SK-N-SH treated with all-trans-retinoic acid at 6 μM for 48 hours (cell line): ENCODE results near the gene GARIN1A.

ENCODE experiments used
- CSDC2 ChIP-seq: fragments of 250-450 bp; sonication (Bioruptor Pico); IDR thresholded peaks from 2 replicates; pipeline ENCODE4 v1.5.0; 2020; ENCODE audit warnings: mild to moderate bottlenecking, moderate library complexity
- ISL1 ChIP-seq: fragments of 250-450 bp; sonication (Bioruptor Pico); IDR thresholded peaks from 2 replicates; pipeline ENCODE4 v2.1.2; 2022; ENCODE audit warnings: mild to moderate bottlenecking, moderate library complexity
- OSR1 ChIP-seq: fragments of 250-450 bp; sonication (Bioruptor Pico); IDR thresholded peaks from 2 replicates; pipeline ENCODE4 v1.8.0; 2022; ENCODE audit warnings: moderate library complexity, mild to moderate bottlenecking, inconsistent platforms
- TOX ChIP-seq: fragments of 250-450 bp; sonication (Bioruptor Pico); IDR thresholded peaks from 2 replicates; pipeline ENCODE4 v1.8.0; 2021; ENCODE audit warnings: mild to moderate bottlenecking, moderate library complexity, borderline replicate concordance
- ZC3H10 ChIP-seq: fragments of 250-450 bp; sonication (Bioruptor Pico); IDR thresholded peaks from 2 replicates; pipeline ENCODE4 v1.5.1; 2021; ENCODE audit warnings: mild to moderate bottlenecking, moderate library complexity
- ZFP3 ChIP-seq: fragments of 250-450 bp; sonication (Bioruptor Pico); IDR thresholded peaks from 2 replicates; pipeline ENCODE4 v1.5.0; 2020; ENCODE audit warnings: mild to moderate bottlenecking, moderate library complexity
- ZFP30 ChIP-seq: fragments of 450-650 bp; formaldehyde crosslinking; IDR thresholded peaks from 2 replicates; pipeline ENCODE4 v1.5.0; 2022; ENCODE audit warnings: mild to moderate bottlenecking, moderate library complexity
- TF ChIP-seq, protein P1 (sequence below): fragments of 250-450 bp; sonication (Bioruptor Pico); IDR thresholded peaks from 2 replicates; pipeline ENCODE4 v1.5.0; 2020; ENCODE audit warnings: mild to moderate bottlenecking, moderate library complexity
- TF ChIP-seq, protein P2 (sequence below): fragments of 250-450 bp; sonication (Bioruptor Pico); IDR thresholded peaks from 2 replicates; pipeline ENCODE4 v1.5.1; 2020; ENCODE audit warnings: low read depth, mild to moderate bottlenecking, moderate library complexity
- TF ChIP-seq, protein P3 (sequence below): fragments of 250-450 bp; sonication (Bioruptor Pico); IDR thresholded peaks from 2 replicates; pipeline ENCODE4 v1.8.0; 2020; ENCODE audit warnings: mild to moderate bottlenecking, moderate library complexity, borderline replicate concordance
- TF ChIP-seq, protein P4 (sequence below): fragments of 250-450 bp; sonication (Bioruptor Pico); IDR thresholded peaks from 2 replicates; pipeline ENCODE4 v1.8.0; 2021; ENCODE audit warnings: low read depth, mild to moderate bottlenecking, moderate library complexity, borderline replicate concordance

DNA sequence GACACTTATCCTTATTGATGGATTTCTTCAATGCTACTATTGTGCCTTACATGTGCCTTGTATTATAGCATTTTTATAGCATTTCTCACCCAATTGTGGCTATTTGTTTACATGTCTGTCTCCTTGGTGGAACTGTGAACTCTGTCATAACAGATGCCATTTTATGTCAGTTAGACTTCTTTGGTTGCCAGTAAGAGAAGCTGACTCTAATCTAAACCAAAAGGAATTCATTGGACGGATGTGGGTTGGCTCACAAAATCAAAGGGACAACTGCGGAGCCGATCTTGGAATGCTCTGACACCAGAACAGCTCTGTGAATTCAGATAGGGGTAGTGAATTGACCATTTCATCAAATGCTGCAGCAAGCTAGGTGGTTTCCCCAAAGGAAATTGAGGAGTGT lies 15.0 kb downstream of the GARIN1A start:
- no peak for TF ChIP-seq ZFP3 (CRISPR knock-in tag)
- no peak for TF ChIP-seq ISL1 (CRISPR knock-in tag)
- no peak for TF ChIP-seq OSR1 (CRISPR knock-in tag)
- TF ChIP-seq, protein P1, sequence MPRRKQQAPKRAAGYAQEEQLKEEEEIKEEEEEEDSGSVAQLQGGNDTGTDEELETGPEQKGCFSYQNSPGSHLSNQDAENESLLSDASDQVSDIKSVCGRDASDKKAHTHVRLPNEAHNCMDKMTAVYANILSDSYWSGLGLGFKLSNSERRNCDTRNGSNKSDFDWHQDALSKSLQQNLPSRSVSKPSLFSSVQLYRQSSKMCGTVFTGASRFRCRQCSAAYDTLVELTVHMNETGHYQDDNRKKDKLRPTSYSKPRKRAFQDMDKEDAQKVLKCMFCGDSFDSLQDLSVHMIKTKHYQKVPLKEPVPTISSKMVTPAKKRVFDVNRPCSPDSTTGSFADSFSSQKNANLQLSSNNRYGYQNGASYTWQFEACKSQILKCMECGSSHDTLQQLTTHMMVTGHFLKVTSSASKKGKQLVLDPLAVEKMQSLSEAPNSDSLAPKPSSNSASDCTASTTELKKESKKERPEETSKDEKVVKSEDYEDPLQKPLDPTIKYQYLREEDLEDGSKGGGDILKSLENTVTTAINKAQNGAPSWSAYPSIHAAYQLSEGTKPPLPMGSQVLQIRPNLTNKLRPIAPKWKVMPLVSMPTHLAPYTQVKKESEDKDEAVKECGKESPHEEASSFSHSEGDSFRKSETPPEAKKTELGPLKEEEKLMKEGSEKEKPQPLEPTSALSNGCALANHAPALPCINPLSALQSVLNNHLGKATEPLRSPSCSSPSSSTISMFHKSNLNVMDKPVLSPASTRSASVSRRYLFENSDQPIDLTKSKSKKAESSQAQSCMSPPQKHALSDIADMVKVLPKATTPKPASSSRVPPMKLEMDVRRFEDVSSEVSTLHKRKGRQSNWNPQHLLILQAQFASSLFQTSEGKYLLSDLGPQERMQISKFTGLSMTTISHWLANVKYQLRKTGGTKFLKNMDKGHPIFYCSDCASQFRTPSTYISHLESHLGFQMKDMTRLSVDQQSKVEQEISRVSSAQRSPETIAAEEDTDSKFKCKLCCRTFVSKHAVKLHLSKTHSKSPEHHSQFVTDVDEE, result no peak
- TF ChIP-seq, protein P2, sequence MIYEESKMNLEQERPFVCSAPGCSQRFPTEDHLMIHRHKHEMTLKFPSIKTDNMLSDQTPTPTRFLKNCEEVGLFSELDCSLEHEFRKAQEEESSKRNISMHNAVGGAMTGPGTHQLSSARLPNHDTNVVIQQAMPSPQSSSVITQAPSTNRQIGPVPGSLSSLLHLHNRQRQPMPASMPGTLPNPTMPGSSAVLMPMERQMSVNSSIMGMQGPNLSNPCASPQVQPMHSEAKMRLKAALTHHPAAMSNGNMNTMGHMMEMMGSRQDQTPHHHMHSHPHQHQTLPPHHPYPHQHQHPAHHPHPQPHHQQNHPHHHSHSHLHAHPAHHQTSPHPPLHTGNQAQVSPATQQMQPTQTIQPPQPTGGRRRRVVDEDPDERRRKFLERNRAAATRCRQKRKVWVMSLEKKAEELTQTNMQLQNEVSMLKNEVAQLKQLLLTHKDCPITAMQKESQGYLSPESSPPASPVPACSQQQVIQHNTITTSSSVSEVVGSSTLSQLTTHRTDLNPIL, result no peak
- TF ChIP-seq, protein P3, sequence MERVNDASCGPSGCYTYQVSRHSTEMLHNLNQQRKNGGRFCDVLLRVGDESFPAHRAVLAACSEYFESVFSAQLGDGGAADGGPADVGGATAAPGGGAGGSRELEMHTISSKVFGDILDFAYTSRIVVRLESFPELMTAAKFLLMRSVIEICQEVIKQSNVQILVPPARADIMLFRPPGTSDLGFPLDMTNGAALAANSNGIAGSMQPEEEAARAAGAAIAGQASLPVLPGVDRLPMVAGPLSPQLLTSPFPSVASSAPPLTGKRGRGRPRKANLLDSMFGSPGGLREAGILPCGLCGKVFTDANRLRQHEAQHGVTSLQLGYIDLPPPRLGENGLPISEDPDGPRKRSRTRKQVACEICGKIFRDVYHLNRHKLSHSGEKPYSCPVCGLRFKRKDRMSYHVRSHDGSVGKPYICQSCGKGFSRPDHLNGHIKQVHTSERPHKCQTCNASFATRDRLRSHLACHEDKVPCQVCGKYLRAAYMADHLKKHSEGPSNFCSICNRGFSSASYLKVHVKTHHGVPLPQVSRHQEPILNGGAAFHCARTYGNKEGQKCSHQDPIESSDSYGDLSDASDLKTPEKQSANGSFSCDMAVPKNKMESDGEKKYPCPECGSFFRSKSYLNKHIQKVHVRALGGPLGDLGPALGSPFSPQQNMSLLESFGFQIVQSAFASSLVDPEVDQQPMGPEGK, result no peak
- TF ChIP-seq TOX (CRISPR knock-in tag), result no peak
- no peak for TF ChIP-seq ZC3H10 (CRISPR knock-in tag)
- TF ChIP-seq CSDC2 (CRISPR knock-in tag), result no peak
- no peak for TF ChIP-seq ZFP30
- TF ChIP-seq, protein P4, sequence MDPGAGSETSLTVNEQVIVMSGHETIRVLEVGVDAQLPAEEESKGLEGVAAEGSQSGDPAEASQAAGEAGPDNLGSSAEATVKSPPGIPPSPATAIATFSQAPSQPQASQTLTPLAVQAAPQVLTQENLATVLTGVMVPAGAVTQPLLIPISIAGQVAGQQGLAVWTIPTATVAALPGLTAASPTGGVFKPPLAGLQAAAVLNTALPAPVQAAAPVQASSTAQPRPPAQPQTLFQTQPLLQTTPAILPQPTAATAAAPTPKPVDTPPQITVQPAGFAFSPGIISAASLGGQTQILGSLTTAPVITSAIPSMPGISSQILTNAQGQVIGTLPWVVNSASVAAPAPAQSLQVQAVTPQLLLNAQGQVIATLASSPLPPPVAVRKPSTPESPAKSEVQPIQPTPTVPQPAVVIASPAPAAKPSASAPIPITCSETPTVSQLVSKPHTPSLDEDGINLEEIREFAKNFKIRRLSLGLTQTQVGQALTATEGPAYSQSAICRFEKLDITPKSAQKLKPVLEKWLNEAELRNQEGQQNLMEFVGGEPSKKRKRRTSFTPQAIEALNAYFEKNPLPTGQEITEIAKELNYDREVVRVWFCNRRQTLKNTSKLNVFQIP, result no peak
